GM19395 (cell line): Measurements from ENCODE around the gene NLGN1.

Experiments used
- ATAC-seq: cut with Tn5 transposase; IDR thresholded peaks from one replicate; pipeline ENCODE4 v1.9.1; 2021; ENCODE audit warnings: mild to moderate bottlenecking, moderate library complexity; ENCODE audit not compliant: unreplicated experiment

The NLGN1 gene

GRCh38 chr3:173703771-173704170, 306.2 kb downstream of the NLGN1 start:
- no peak for ATAC-seq

- no peak for ATAC-seq
Measured at GRCh38 chr3:173706630-173707029, 309.1 kb downstream of the NLGN1 start.

- ATAC-seq = no peak
Measured at GRCh38 chr3:173708191-173708590, 310.6 kb downstream of the NLGN1 start.

- ATAC-seq = no peak
Measured at GRCh38 chr3:173709026-173709425, 311.5 kb downstream of the NLGN1 start.

- no peak for ATAC-seq
Measured at GRCh38 chr3:173711619-173712018, 314.1 kb downstream of the NLGN1 start.

- no peak for ATAC-seq
Measured at GRCh38 chr3:173719585-173719984, 322.0 kb downstream of the NLGN1 start.

- no peak for ATAC-seq
Measured at GRCh38 chr3:173725507-173725906, 328.0 kb downstream of the NLGN1 start.

- ATAC-seq = no peak
Measured at GRCh38 chr3:173730391-173730790, 332.8 kb downstream of the NLGN1 start.

- no peak for ATAC-seq
Measured at GRCh38 chr3:173732237-173732636, 334.7 kb downstream of the NLGN1 start.

- ATAC-seq = no peak
Measured at GRCh38 chr3:173733029-173733652, 335.6 kb downstream of the NLGN1 start.

GRCh38 chr3:173734473-173734872, 336.9 kb downstream of the NLGN1 start:
- no peak for ATAC-seq

GRCh38 chr3:173734895-173735294, 337.4 kb downstream of the NLGN1 start:
- ATAC-seq = no peak

- ATAC-seq = no peak
Measured at GRCh38 chr3:173735841-173736240, 338.3 kb downstream of the NLGN1 start.

- no peak for ATAC-seq
Measured at GRCh38 chr3:173737167-173737808, 339.7 kb downstream of the NLGN1 start.

GRCh38 chr3:173739726-173740125, 342.2 kb downstream of the NLGN1 start:
- no peak for ATAC-seq

- ATAC-seq = no peak
Measured at GRCh38 chr3:173742491-173742890, 344.9 kb downstream of the NLGN1 start.

- no peak for ATAC-seq
Measured at GRCh38 chr3:173743111-173743510, 345.6 kb downstream of the NLGN1 start.

- ATAC-seq = no peak
Measured at GRCh38 chr3:173743516-173743915, 346.0 kb downstream of the NLGN1 start.

- no peak for ATAC-seq
Measured at GRCh38 chr3:173744479-173744878, 346.9 kb downstream of the NLGN1 start.

- ATAC-seq = no peak
Measured at GRCh38 chr3:173744895-173745294, 347.4 kb downstream of the NLGN1 start.

- ATAC-seq = no peak
Measured at GRCh38 chr3:173745952-173746682, 348.6 kb downstream of the NLGN1 start.

- ATAC-seq = no peak
Measured at GRCh38 chr3:173747427-173747826, 349.9 kb downstream of the NLGN1 start.
